HG03439 (cell line): Measurements from ENCODE around the gene NEK8.
"Not testable (repeated sequence)": the region's sequence is repeated elsewhere in the genome, so short reads cannot be mapped to it uniquely, and the experiment has no call there.

ENCODE experiments used
- ATAC-seq: cut with Tn5 transposase; IDR thresholded peaks from one replicate; pipeline ENCODE4 v1.9.1; 2021; ENCODE audit warnings: mild to moderate bottlenecking, moderate library complexity; ENCODE audit not compliant: unreplicated experiment

Gene NEK8

GRCh38 chr17:28759256-28759865 lies 30.8 kb downstream of the NEK8 start:
- no peak for ATAC-seq

GRCh38 chr17:28760601-28761562 lies 32.3 kb downstream of the NEK8 start:
- ATAC-seq, result no peak

- no peak for ATAC-seq
These were observed 34.7 kb downstream of the NEK8 start for GRCh38 chr17:28763137-28763799.

- ATAC-seq, result no peak
These were observed 35.2 kb downstream of the NEK8 start for GRCh38 chr17:28763804-28764266.

GRCh38 chr17:28765038-28765437 lies 36.5 kb downstream of the NEK8 start:
- ATAC-seq, result no peak

GRCh38 chr17:28773736-28774135 lies 45.1 kb downstream of the NEK8 start:
- no peak for ATAC-seq

- no peak for ATAC-seq
These were observed 45.6 kb downstream of the NEK8 start for GRCh38 chr17:28774206-28774605.

GRCh38 chr17:28777178-28777577 lies 48.6 kb downstream of the NEK8 start:
- ATAC-seq, result no peak

GRCh38 chr17:28779601-28780000 lies 51.0 kb downstream of the NEK8 start:
- not testable (repeated sequence) for ATAC-seq

GRCh38 chr17:28783161-28783560 lies 54.6 kb downstream of the NEK8 start:
- no peak for ATAC-seq

- no peak for ATAC-seq
These were observed 59.5 kb downstream of the NEK8 start for GRCh38 chr17:28788100-28788499.
